Measurements from ENCODE around the gene DNHD1.
A peak's percentile ranks its signal among the peaks of the same experiment; 100 is the strongest.

DNHD1 gene

DNA sequence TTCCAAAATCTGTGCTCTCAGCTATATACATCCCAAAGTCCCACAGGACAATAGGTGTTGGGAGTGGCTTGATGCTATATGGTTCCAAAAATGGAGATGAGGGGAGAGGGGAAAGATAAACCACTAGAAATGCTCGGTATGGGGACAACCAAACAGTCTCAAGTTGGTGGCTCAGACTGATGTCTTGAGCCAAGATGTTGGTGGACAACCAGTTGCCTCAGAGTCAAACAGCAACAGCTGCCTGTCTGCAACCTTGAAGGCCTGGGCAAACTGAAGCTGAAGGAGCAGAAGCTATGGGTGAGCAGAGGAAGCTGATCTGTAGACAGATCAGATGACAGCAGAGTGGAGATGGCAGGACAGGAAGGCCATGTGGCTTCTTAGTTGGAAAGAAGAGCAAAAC is 102.4 kb downstream of the DNHD1 start:
- H3K27ac ChIP-seq = no peak overlapping the region
- TF ChIP-seq, protein P1, sequence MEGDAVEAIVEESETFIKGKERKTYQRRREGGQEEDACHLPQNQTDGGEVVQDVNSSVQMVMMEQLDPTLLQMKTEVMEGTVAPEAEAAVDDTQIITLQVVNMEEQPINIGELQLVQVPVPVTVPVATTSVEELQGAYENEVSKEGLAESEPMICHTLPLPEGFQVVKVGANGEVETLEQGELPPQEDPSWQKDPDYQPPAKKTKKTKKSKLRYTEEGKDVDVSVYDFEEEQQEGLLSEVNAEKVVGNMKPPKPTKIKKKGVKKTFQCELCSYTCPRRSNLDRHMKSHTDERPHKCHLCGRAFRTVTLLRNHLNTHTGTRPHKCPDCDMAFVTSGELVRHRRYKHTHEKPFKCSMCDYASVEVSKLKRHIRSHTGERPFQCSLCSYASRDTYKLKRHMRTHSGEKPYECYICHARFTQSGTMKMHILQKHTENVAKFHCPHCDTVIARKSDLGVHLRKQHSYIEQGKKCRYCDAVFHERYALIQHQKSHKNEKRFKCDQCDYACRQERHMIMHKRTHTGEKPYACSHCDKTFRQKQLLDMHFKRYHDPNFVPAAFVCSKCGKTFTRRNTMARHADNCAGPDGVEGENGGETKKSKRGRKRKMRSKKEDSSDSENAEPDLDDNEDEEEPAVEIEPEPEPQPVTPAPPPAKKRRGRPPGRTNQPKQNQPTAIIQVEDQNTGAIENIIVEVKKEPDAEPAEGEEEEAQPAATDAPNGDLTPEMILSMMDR (conservative IDR thresholded peaks at IDR 0.05) = no peak
- TF ChIP-seq ZFX (IDR thresholded peaks at IDR 0.05) = no peak

DNA sequence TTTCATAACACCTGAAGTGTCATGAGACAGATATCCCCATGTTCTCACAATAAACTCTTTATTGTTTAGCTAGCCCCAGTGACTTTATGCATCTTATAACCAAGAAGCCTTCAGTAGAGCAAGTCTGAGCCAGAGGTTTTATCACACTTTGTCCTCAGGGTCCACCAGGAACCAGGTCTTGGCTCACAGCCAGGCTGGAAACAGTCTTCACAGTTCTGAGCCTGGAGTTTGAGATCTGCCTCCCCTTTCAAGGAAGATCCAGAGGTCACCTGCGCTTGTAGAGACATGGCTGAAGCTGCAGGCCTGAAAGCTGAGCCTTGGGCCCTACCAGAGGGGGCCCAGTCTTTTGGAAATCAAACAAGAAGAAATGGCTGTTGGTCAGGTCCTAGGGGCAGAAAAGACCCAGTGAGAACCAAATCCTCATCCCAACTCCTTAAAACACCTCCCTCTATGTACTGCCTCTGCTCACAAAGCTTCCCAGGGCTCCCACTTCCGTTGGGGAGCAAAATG is 102.9 kb downstream of the DNHD1 start:
- H3K27ac ChIP-seq = no peak overlapping the region
- TF ChIP-seq ZFX (IDR thresholded peaks at IDR 0.05) = no peak

DNA sequence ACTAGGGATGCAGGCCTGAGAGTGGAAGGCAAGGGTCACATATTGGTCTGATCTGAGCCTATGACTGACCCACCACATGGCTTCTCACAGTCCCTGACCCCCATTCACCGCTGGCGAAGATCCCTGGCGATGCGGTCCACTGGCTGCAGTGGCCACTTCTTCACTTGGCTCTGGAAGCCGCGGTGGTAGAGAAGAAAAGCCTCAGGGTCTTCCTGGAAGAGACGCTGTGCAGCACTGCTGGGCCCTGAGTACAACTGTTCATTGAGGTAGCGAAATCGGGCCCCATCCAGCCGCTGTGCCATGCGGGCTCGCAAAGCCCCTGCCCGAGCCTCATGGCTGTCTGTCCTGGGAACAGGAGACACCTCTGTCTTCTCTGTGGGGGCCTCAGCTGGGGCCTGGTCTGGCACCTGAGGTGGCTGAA is 104.0 kb downstream of the DNHD1 start:
- no peak for TF ChIP-seq ZFX (IDR thresholded peaks at IDR 0.05)
- TF ChIP-seq, protein P1 (conservative IDR thresholded peaks at IDR 0.05) = no peak

DNA sequence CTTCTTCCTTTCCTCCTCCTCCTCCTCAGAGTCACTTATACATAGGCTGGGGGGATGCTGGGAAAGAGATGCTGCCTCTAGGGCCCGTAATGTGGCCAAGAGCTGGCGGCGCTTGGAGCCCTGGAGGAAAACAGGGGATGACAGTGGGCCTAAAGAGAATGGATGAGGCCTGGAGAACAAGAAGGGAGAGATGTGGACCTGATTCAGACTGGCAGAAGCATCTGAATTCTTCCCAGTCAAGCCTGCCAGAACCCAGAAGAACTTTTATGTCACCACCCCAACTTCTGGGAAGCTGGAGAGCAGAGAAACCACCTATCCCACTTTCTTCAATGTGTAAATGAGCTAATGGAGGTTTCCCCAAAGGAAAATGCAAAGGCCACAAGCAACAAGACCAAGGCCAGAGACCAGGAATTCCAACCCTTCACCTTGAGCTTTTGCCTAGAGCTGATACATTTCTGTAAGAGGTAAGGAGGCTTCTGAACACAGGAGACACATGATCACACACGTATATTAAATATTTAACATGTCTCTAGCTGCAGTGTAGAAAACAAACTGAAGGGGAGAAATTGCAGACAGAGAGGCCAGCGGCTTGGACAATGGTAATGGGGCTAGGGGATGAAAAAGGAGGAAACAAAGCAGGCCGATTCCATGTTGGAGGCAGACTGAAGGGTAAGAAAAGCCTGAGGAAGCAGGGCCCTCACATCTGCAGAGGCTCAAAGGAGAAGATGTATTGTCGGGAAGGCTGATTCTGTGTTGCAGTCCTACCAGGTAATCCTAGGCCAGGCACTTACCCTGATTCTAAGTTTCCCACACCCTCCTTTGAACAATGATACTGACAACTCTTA is 105.2 kb downstream of the DNHD1 start:
- TF ChIP-seq ZFX (IDR thresholded peaks at IDR 0.05) = no peak
- TF ChIP-seq, protein P1 (conservative IDR thresholded peaks at IDR 0.05) = no peak
- H3K27ac ChIP-seq = peak overlapping the region; percentile 85

More for the DNA sequence above, 104.0 kb downstream of the DNHD1 start:
- H3K27ac ChIP-seq = no peak overlapping the region

DNA sequence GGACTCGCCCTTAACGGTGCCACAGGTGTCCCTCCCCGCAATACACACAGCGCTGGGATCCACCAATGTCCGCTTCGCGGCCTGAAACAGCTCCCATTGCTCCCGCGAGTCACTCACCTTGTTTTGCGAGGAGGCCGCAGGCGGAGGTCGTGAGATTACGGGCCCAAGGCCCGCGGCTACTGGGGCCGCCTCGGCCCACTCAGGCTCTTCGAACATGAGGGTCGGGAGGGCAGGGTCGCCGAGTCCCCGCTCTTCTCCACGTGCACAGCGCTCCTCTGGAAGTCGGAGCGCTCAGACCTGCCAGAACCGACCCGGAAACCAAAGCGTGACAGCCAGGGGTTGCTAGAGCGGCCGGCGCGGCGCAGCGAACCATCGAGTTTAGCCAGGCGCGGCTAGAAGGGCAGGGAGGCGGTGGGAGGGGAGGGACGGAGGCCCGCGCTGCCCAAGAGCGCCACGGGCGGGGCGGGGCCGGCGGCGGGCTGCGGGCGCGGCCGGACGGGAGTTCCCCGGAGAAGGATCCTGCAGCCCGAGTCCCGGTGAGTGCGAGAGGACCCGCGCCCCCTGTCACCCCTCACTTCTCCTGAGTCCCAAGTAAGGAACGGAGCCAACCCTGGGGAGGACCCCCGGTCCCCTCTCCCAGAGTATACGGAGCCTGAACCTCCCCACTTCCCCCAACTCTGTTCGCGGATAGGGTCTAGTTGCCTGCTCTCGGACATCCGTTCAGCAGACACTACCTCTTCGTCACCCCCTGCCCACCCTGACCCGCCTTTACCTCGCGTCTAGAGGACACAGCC is 106.4 kb downstream of the DNHD1 start, which contains the start of the genes ILK and RRP8:
TSS of gene ILK (plus strand) at position 488 of the 794 bp plus-strand sequence. CDS start 498 bp downstream, outside the sequence.
TSS of gene RRP8 (minus strand) at position 330 of the 794 bp plus-strand sequence. CDS start at position 216, 114 bp downstream.
- TF ChIP-seq ZFX (IDR thresholded peaks at IDR 0.05) = peak; percentile 95
- TF ChIP-seq, protein P1 (conservative IDR thresholded peaks at IDR 0.05) = peak; percentile 9; the same call in 1 of the 2 replicates
- H3K27ac ChIP-seq = peak within 1 kb of the TSS; percentile 85

DNA sequence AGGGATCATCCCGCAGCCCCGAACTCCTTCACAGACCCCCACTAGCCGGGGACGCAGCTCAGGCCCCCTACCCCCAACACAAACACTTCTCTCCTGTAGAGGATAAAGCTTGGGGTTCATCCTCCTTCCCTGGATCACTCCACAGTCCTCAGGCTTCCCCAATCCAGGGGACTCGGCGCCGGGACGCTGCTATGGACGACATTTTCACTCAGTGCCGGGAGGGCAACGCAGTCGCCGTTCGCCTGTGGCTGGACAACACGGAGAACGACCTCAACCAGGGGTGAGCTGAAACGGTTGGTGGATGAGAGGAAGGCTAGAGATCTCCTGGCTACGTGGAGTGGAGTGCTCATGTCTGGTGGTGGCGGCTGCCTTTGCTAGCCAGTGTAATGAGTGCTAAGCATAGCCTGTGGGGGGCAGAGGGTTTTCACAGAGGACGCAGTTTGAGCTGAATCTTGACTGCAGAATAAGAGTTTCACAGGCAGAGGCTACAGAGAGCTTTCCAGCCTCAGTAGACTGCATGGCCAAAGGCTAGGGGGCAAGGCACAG is 107.1 kb downstream of the DNHD1 start:
- TF ChIP-seq, protein P1 (conservative IDR thresholded peaks at IDR 0.05) = no peak
- TF ChIP-seq ZFX (IDR thresholded peaks at IDR 0.05) = no peak
- peak overlapping the region; percentile 85 for H3K27ac ChIP-seq

DNA sequence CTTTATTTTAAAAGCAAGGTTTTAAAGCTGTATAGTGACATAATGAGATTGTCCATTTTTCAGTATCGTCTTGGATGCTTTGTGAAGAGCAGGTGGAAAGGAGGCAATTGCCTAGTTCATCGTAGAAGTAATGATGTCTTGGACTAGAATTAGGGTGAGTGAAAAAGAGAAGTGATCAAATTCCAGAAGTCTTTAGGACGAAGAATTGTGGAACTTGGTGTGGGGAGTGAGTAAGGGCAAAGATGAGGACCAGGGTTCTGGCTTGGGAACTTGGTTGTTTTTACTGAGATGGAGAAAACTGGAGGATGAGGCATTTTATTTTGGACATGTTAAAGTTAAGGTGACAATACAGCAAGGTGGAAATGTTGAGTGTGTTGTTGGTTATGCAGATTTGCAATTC is 107.7 kb downstream of the DNHD1 start:
- peak overlapping the region; percentile 85 for H3K27ac ChIP-seq
- TF ChIP-seq, protein P1 (conservative IDR thresholded peaks at IDR 0.05) = no peak
- TF ChIP-seq ZFX (IDR thresholded peaks at IDR 0.05) = no peak
